KMS-11 (cell line): Measurements from ENCODE around the gene ENO4.

Experiments
- H2AFZ ChIP-seq: fragments of 200-600 bp; sonication (generic); 2 replicates; pipeline ENCODE4 v1.6.1; 2016; ENCODE audit warnings: antibody characterized with exemption, mixed run types, low read depth
- H3K27ac ChIP-seq: fragments of 200-600 bp; sonication (generic); 2 replicates; pipeline ENCODE4 v1.6.1; 2016; ENCODE audit warnings: mild to moderate bottlenecking, mixed run types
- H3K27me3 ChIP-seq: fragments of 200-600 bp; sonication (generic); 2 replicates; pipeline ENCODE4 v1.6.1; 2017; ENCODE audit warnings: mild to moderate bottlenecking, low read depth, mixed run types, moderate library complexity; ENCODE audit not compliant: insufficient read depth
- H3K36me3 ChIP-seq: fragments of 200-600 bp; sonication (generic); 2 replicates; pipeline ENCODE4 v1.6.1; 2017; ENCODE audit warnings: mild to moderate bottlenecking, mixed run types; ENCODE audit not compliant: insufficient read depth
- H3K4me1 ChIP-seq: fragments of 200-600 bp; sonication (generic); 2 replicates; pipeline ENCODE4 v1.6.1; 2016; ENCODE audit warnings: mild to moderate bottlenecking, low read depth, mixed run types; ENCODE audit not compliant: poor library complexity, severe bottlenecking
- H3K4me2 ChIP-seq: fragments of 200-600 bp; sonication (generic); 2 replicates; pipeline ENCODE4 v1.7.0; 2016; ENCODE audit warnings: mild to moderate bottlenecking, mixed run types
- H3K4me3 ChIP-seq: fragments of 200-600 bp; sonication (generic); IDR thresholded peaks from 2 replicates; pipeline ENCODE4 v1.6.1; 2017; ENCODE audit warnings: low read depth, low read length, mixed read lengths; ENCODE audit not compliant: insufficient read depth
- H3K79me2 ChIP-seq: fragments of 200-600 bp; sonication (generic); 2 replicates; pipeline ENCODE4 v1.6.1; 2016; ENCODE audit warnings: low read depth, mixed run types; ENCODE audit not compliant: insufficient read depth
- H3K9ac ChIP-seq: fragments of 200-600 bp; sonication (generic); 2 replicates; pipeline ENCODE4 v1.6.1; 2016; ENCODE audit warnings: mild to moderate bottlenecking, mixed run types
- H4K20me1 ChIP-seq: fragments of 200-600 bp; sonication (generic); 2 replicates; pipeline ENCODE4 v1.6.1; 2016; ENCODE audit warnings: mild to moderate bottlenecking, mixed run types; ENCODE audit not compliant: insufficient read depth
- TF ChIP-seq, protein P1 (sequence below): fragments of 200-600 bp; sonication (generic); conservative IDR thresholded peaks from 2 replicates; pipeline ENCODE4 v1.6.1; 2017; ENCODE audit warnings: low read depth, mild to moderate bottlenecking, antibody characterized with exemption, low read length, moderate library complexity, mixed read lengths

ENO4 gene

DNA sequence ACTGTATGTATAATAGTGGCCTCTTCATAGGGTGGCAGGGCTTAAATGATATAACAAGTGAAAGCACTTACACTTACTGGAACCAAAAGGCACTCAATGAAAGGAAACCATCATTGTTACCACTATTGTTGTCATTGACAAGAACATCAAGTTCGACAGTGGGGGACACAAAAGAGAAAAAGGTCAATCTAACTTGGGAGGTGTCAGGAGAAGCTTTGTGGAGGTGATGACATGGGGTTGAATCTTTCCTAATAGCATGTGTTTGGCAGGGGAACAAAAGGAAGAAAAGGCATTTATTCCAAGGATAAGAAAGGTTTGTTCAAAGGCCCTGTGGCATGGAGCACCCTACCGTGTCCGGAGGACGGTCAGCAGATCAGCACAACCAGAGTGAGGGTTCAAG lies 18.2 kb upstream of the ENO4 start:
- H3K9ac ChIP-seq: no peak overlapping the region
- no peak overlapping the region for H3K27ac ChIP-seq
- no peak overlapping the region for H2AFZ ChIP-seq
- no peak overlapping the region for H3K4me2 ChIP-seq
- H4K20me1 ChIP-seq: no peaks in the 10 kb centered on the region
- H3K4me1 ChIP-seq: no peaks in the 10 kb centered on the region
- no peak overlapping the region for H3K4me3 ChIP-seq
- H3K79me2 ChIP-seq: no peaks in the 10 kb centered on the region
- H3K27me3 ChIP-seq: no peaks in the 10 kb centered on the region
- TF ChIP-seq, protein P1, sequence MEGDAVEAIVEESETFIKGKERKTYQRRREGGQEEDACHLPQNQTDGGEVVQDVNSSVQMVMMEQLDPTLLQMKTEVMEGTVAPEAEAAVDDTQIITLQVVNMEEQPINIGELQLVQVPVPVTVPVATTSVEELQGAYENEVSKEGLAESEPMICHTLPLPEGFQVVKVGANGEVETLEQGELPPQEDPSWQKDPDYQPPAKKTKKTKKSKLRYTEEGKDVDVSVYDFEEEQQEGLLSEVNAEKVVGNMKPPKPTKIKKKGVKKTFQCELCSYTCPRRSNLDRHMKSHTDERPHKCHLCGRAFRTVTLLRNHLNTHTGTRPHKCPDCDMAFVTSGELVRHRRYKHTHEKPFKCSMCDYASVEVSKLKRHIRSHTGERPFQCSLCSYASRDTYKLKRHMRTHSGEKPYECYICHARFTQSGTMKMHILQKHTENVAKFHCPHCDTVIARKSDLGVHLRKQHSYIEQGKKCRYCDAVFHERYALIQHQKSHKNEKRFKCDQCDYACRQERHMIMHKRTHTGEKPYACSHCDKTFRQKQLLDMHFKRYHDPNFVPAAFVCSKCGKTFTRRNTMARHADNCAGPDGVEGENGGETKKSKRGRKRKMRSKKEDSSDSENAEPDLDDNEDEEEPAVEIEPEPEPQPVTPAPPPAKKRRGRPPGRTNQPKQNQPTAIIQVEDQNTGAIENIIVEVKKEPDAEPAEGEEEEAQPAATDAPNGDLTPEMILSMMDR: no peak
- no peaks in the 10 kb centered on the region for H3K36me3 ChIP-seq

DNA sequence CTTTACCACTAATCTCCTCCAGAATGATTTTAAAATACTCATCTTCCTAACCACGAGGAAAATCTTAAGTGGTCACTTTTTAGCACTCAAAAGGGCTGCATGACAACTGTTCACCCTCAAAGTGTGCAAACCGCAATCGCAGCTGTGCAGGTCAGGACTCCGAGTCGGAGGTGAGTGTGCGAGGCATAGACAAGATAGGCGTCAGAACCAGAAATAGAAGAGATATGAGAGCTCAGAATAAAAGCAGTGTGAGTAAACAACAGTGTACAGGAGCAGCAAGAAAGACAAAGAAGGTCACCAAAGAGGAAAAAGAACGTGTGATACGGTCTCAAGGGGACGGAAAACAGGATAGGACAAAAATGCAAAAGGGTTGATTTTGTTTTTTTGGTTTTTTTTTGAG lies 17.5 kb upstream of the ENO4 start:
- H3K27ac ChIP-seq: no peak overlapping the region

DNA sequence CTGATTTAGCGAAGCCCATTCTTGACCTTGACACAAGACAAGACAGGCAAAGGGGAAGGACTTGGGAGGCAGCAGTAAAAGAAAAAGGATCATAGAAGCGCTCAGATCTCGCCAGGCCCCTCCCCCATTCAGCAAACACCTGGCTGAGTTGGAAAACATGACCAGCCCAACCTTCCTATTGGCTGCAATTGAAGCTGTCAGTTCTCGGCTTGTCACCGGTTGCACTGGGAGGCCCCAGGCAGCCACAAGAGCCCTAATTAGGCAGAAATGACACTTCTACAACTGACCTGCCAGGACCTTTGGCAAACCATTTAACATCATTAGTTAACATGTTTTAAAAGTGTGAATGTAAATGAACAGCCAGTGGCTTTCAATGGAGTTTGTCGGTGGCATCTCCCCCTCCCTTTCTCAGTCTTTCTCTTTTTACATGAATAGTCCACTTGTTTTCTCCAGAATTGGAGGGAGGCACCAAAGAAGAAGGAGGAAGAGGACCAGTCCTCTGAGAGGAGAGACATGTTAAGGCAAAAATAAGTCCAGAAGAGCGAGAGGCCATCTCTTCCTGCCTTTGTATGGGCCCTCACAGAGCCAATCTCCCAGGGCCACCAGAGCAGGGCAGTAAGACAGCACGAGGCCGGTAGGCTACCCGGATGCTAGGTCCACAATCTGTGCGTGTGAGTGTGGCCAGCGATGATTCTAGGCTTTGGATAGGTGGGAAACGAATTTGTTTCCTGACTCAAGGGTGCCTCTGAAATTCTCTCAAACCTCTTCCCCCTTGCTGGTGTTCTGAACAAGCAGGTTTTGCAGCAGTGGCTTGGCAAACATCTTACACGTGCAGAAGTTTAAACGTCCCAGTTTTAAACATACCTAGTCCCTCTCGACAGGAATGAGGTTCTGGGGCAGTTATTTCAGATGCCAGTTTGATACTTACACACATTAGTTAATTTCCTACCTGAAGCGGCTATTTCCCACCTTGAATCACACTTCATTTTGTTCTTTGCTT lies 15.0 kb upstream of the ENO4 start:
- H3K4me3 ChIP-seq: no peak overlapping the region
- TF ChIP-seq, protein P1: no peak
- H3K36me3 ChIP-seq: no peaks in the 10 kb centered on the region
- no peak overlapping the region for H3K27ac ChIP-seq
- H3K4me1 ChIP-seq: no peaks in the 10 kb centered on the region
- H2AFZ ChIP-seq: no peak overlapping the region
- no peaks in the 10 kb centered on the region for H4K20me1 ChIP-seq
- no peak overlapping the region for H3K9ac ChIP-seq
- no peaks in the 10 kb centered on the region for H3K27me3 ChIP-seq
- no peak overlapping the region for H3K4me2 ChIP-seq
- H3K79me2 ChIP-seq: no peaks in the 10 kb centered on the region

More for the DNA sequence above, 17.5 kb upstream of the ENO4 start:
- H4K20me1 ChIP-seq: no peaks in the 10 kb centered on the region
- H3K27me3 ChIP-seq: no peaks in the 10 kb centered on the region
- TF ChIP-seq, protein P1: no peak
- no peaks in the 10 kb centered on the region for H3K36me3 ChIP-seq
- no peak overlapping the region for H3K4me2 ChIP-seq
- H3K4me1 ChIP-seq: no peaks in the 10 kb centered on the region
- H3K79me2 ChIP-seq: no peaks in the 10 kb centered on the region
- H3K4me3 ChIP-seq: no peak overlapping the region
- no peak overlapping the region for H2AFZ ChIP-seq
- H3K9ac ChIP-seq: no peak overlapping the region

DNA sequence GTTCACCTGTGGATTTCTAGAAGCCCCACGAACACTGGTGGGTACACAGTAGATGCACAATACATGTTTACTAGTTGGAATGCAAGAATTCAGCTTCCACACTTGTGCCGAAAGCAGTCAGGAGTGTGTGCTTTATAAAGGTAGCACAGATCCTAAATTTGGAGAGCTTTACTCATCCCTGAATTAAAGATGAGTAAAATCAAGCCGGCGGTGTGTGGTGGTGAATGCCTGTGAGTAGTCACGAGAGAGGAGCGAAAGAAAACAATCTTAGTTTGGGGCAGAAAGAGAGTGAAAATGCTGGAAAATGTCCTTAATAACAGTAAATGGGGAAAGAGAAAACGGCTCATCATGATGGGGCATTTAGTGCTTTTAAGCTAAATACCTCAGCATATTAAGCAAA lies 13.6 kb upstream of the ENO4 start:
- TF ChIP-seq, protein P1: no peak
- no peak overlapping the region for H3K27ac ChIP-seq

More for the DNA sequence above, 13.6 kb upstream of the ENO4 start:
- Histone ChIP-seq H3K27me3 (no peaks in the 10 kb centered on the region), H3K36me3 (no peaks in the 10 kb centered on the region), H3K79me2 (no peaks in the 10 kb centered on the region), H3K4me3 (no peak overlapping the region), H3K4me2 (no peak overlapping the region), H4K20me1 (no peaks in the 10 kb centered on the region), H3K9ac (no peak overlapping the region), H3K4me1 (no peaks in the 10 kb centered on the region), H2AFZ (no peak overlapping the region)
